ENCODE results near the gene COL6A6.
A peak's percentile ranks its signal among the peaks of the same experiment; 100 is the strongest.

COL6A6 gene

DNA sequence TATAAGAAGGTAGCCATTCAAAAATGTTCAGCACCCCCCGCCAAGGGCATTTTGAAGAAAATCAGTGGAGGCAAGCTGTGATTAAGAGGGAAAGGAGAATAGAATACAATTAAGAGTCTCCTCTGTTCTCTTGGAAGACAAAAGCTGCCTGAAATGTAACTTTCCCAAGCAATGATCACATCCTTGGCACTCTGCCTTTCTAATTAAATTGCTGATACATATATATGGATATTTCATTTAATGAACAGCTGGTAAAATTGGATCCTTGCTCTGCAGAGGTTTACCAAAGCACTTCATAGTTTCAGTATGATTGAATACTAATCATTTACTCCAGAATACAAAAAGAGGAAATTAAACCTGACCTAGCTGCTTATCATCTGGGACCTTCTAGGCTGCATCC lies 10.4 kb downstream of the COL6A6 start:
- H3K4me1 Mint-ChIP-seq = peaks cover 8% of the 10 kb centered on the region
- no peaks in the 10 kb centered on the region for H3K27me3 Mint-ChIP-seq (ENCODE audit: low read depth)
- TF ChIP-seq, protein P1, sequence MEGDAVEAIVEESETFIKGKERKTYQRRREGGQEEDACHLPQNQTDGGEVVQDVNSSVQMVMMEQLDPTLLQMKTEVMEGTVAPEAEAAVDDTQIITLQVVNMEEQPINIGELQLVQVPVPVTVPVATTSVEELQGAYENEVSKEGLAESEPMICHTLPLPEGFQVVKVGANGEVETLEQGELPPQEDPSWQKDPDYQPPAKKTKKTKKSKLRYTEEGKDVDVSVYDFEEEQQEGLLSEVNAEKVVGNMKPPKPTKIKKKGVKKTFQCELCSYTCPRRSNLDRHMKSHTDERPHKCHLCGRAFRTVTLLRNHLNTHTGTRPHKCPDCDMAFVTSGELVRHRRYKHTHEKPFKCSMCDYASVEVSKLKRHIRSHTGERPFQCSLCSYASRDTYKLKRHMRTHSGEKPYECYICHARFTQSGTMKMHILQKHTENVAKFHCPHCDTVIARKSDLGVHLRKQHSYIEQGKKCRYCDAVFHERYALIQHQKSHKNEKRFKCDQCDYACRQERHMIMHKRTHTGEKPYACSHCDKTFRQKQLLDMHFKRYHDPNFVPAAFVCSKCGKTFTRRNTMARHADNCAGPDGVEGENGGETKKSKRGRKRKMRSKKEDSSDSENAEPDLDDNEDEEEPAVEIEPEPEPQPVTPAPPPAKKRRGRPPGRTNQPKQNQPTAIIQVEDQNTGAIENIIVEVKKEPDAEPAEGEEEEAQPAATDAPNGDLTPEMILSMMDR (IDR thresholded peaks at IDR 0.05; ENCODE audit: unreplicated experiment in 3 of 3) = no peak

DNA sequence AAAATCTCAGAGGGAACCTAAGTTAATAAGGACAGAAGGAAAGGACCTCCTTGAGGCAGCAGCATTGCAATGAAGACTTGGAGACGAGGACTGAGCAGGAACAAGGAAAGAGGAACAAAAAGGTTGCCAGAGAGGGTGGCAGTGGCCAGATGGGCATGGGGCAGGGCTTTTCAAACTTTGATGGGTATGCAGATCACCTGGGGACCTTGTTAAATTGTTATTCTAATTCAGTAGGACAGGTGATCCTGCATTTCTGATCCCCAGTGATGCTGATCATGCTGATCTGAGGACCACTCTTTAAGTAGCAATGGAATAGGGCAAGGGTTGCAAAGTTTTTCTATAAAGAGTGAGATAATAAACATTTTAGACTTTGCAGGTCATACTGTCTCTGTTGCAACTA lies 11.1 kb downstream of the COL6A6 start:
- Mint-ChIP-seq H3K9me3 (no peaks in the 10 kb centered on the region), H3K36me3 (ENCODE audit: low read depth) (no peaks in the 10 kb centered on the region), H3K4me3 (no peak overlapping the region), H3K27ac (no peak overlapping the region), H3K27me3 (ENCODE audit: low read depth) (no peaks in the 10 kb centered on the region), H3K4me1 (peaks cover 8% of the 10 kb centered on the region)
- TF ChIP-seq, protein P1 (IDR thresholded peaks at IDR 0.05; ENCODE audit: unreplicated experiment in 3 of 3) = no peak

More for the DNA sequence above, 10.4 kb downstream of the COL6A6 start:
- Mint-ChIP-seq H3K27ac (no peak overlapping the region), H3K9me3 (no peaks in the 10 kb centered on the region), H3K36me3 (ENCODE audit: low read depth) (no peaks in the 10 kb centered on the region), H3K4me3 (no peak overlapping the region)

- H3K27me3 Mint-ChIP-seq (ENCODE audit: low read depth) = no peaks in the 10 kb centered on the region
- no peaks in the 10 kb centered on the region for H3K36me3 Mint-ChIP-seq (ENCODE audit: low read depth)
- no peak overlapping the region for H3K4me3 Mint-ChIP-seq
- H3K27ac Mint-ChIP-seq = no peak overlapping the region
- peaks cover 8% of the 10 kb centered on the region for H3K4me1 Mint-ChIP-seq
- no peaks in the 10 kb centered on the region for H3K9me3 Mint-ChIP-seq
- TF ChIP-seq, protein P1 (IDR thresholded peaks at IDR 0.05; ENCODE audit: unreplicated experiment in 3 of 3) = no peak
Observed at GRCh38 chr3:130529486-130530215, 12.7 kb downstream of the COL6A6 start.

- Mint-ChIP-seq H3K4me3 (no peak overlapping the region), H3K9me3 (no peaks in the 10 kb centered on the region), H3K27me3 (ENCODE audit: low read depth) (no peaks in the 10 kb centered on the region), H3K27ac (no peak overlapping the region), H3K4me1 (peaks cover 23% of the 10 kb centered on the region), H3K36me3 (ENCODE audit: low read depth) (no peaks in the 10 kb centered on the region)
- TF ChIP-seq, protein P1 (IDR thresholded peaks at IDR 0.05; ENCODE audit: unreplicated experiment in 3 of 3) = no peak
Observed at GRCh38 chr3:130533247-130533646, 16.3 kb downstream of the COL6A6 start.

DNA sequence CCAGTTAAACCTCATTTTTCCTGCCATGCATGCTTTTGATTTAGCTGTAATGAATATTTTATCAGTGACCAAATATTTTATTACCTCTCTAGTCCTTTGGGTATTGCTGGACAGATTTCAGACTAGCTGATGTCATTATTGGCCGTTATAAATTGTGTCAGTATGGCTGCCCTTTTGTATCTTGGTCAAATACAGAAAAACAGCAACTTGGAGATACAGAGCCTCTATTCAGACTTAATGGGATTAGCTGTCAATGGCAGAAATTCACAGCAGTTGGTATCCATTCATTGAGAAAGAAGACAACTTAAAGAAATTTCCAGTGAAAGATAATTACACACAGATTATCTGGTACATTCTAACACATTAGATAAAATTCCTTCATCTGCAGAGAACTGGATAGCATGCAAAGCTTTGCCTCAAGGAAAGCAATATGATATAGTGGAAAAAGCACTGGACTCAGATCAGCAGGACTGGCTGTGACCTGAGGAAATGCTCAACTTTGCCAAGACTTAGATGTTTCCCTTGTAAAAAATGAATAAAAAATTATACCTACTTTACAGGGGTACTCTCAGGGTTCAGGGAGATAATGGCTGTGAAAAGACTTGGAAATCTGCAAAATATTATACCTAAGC lies 20.8 kb downstream of the COL6A6 start:
- Mint-ChIP-seq H3K36me3 (ENCODE audit: low read depth) (no peaks in the 10 kb centered on the region), H3K9me3 (no peaks in the 10 kb centered on the region), H3K27me3 (ENCODE audit: low read depth) (no peaks in the 10 kb centered on the region), H3K4me1 (peaks cover 16% of the 10 kb centered on the region), H3K4me3 (no peak overlapping the region), H3K27ac (peak overlapping the region; percentile 11 to 72 (median 61))
- TF ChIP-seq, protein P1 (IDR thresholded peaks at IDR 0.05; ENCODE audit: unreplicated experiment in 3 of 3) = no peak

GRCh38 chr3:130539005-130539404 lies 22.0 kb downstream of the COL6A6 start:
- TF ChIP-seq, protein P1 (IDR thresholded peaks at IDR 0.05; ENCODE audit: unreplicated experiment in 3 of 3) = peak; percentile 48 to 65 (median 63)
- Mint-ChIP-seq H3K27me3 (ENCODE audit: low read depth) (no peaks in the 10 kb centered on the region), H3K36me3 (ENCODE audit: low read depth) (no peaks in the 10 kb centered on the region), H3K27ac (no peak overlapping the region), H3K4me1 (peaks cover 16% of the 10 kb centered on the region), H3K9me3 (no peaks in the 10 kb centered on the region), H3K4me3 (no peak overlapping the region)
